Astrocyte of the cerebellum (primary cell): ENCODE data around the gene PADI1.

Experiments used
- DNase-seq: peaks from one replicate; pipeline ENCODE4 v3.0.0-alpha.2; 2011; ENCODE audit warnings: low read depth
- H3K4me3 ChIP-seq: 2 replicates; pipeline ENCODE4 v1.5.1; 2011; ENCODE audit warnings: mild to moderate bottlenecking, low read depth, low read length, moderate library complexity
- CTCF ChIP-seq: IDR thresholded peaks from 2 replicates; pipeline ENCODE4 v1.5.1; 2012; ENCODE audit warnings: low read length, low read depth, moderate library complexity, mild to moderate bottlenecking; ENCODE audit errors: missing control alignments
- in situ Hi-C: cut with HindIII; loops from 2 replicates; pipeline ENCODE4 v1.10.0; 2017; ENCODE audit warnings: low sequenced_read_pairs

Gene PADI1

GRCh38 chr1:17211377-17211776, 6.4 kb downstream of the PADI1 start:
- DNase-seq, result no peak
- H3K4me3 ChIP-seq, result no peak overlapping the region
- in situ Hi-C loops, result no loop called here
- TF ChIP-seq CTCF, result no peak

DNA sequence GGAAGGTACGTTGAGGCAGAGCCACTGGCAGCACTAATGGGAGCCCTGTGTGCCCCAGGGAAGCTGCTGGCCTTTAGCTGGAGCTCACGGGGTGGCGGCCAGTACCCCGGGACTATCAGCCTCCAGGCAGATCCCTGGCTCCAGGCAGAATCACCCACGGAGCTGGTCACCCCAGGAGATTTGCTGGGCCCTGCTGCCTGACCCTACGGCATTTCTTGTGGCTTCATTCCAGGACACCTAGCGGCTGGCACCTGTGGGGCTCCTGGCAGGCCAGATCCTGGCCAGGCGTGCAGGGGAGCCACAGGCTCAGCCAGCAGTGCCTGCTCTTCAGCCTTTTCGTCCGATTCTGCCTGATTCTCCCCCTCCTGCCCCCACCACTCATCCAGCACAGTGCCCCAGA, 7.1 kb downstream of the PADI1 start:
- in situ Hi-C loops, result no loop called here
- no peak for TF ChIP-seq CTCF
- no peak for DNase-seq
- no peak overlapping the region for H3K4me3 ChIP-seq

DNA sequence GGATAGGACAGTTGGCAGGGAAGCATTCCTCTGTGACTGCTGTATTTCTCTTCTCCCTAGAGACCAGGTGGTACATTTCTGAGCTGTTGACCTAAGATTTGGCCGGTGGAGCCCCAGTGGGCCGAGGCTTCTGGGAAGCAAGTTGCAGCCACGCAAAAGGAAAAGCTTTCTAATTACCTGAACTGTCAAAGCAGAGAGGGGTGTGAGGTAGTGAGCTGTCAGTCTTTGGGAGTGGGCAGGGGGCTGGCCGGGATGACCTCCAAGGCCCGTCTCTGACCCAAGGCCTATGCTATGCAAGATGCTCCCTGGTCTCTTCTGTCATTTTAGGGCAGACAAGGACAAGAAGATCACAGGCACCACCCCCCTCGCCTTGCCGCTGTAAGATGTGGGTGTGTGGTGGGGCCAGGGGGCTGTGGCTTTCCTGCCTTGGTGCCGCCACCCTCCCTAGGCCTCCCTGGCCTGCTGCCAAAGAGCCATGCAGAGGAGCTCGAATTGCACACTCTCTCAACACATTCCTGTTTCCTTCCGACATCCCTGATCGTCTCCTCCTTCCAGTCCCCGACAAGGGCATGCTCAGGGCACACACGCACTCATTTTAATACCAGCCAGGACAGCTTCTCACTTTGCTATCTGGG, 7.7 kb downstream of the PADI1 start:
- in situ Hi-C loops, result no loop called here
- H3K4me3 ChIP-seq, result no peak overlapping the region
- TF ChIP-seq CTCF, result no peak
- DNase-seq, result peak; percentile 19

GRCh38 chr1:17213148-17213781, 8.3 kb downstream of the PADI1 start:
- no peak overlapping the region for H3K4me3 ChIP-seq
- DNase-seq, result no peak
- no peak for TF ChIP-seq CTCF
- in situ Hi-C loops, result no loop called here

DNA sequence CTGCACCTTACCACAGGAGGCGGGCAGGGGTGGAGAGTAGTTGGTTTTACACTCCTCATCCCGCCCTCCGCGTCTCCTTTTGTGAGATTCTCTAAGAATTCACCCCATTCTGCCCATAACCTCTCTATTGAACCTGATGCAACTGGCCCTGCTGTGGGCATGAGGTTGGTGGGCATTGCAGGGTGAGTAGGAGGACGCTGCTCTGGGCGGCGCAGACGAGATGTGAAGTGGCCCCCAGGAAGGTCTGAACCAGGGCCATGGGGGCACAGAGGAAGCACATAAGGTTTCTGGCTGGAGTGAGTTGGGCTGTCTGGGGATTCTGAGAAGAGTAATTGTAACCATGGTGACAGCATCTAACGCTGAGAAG, 8.8 kb downstream of the PADI1 start:
- no peak overlapping the region for H3K4me3 ChIP-seq
- DNase-seq, result no peak
- in situ Hi-C loops, result no loop called here
- TF ChIP-seq CTCF, result no peak

GRCh38 chr1:17214876-17215544, 10.1 kb downstream of the PADI1 start:
- in situ Hi-C loops, result no loop called here
- H3K4me3 ChIP-seq, result no peak overlapping the region
- DNase-seq, result no peak
- TF ChIP-seq CTCF, result no peak
